HT-29 (cell line): ENCODE measurements around the gene PLEKHD1. TPM values are rescaled to one million over a fixed set of nuclear protein-coding genes. Genes with fewer than 3 reads are reported as not detected.

Source experiments
- DNase-seq: peaks from one replicate; pipeline ENCODE4 v3.0.0-alpha.2; 2015; ENCODE audit warnings: low spot score
- total RNA-seq: library from RNA; depleted of rRNA; stranded (reverse); fragments of >200 nt; shearing (Covaris generic); gene quantifications from 2 replicates; pipeline ENCODE4 v1.2.3, GENCODE V29; 2014

Gene PLEKHD1
- total RNA-seq, 1 experiment from 2014 or later, result not detected

- no peak for DNase-seq
Observed at GRCh38 chr14:69518289-69519101, 34.0 kb downstream of the PLEKHD1 start.

- no peak for DNase-seq
Observed at GRCh38 chr14:69519204-69520100, 34.9 kb downstream of the PLEKHD1 start.

GRCh38 chr14:69522026-69522425 lies 37.5 kb downstream of the PLEKHD1 start:
- no peak for DNase-seq

GRCh38 chr14:69525896-69526295 lies 41.4 kb downstream of the PLEKHD1 start:
- DNase-seq, result no peak

- DNase-seq, result no peak
Observed at GRCh38 chr14:69527635-69528034, 43.1 kb downstream of the PLEKHD1 start.

GRCh38 chr14:69528143-69528542 lies 43.6 kb downstream of the PLEKHD1 start:
- no peak for DNase-seq

GRCh38 chr14:69528930-69529329 lies 44.4 kb downstream of the PLEKHD1 start:
- DNase-seq, result no peak

GRCh38 chr14:69529563-69529962 lies 45.0 kb downstream of the PLEKHD1 start:
- DNase-seq, result no peak

GRCh38 chr14:69530095-69530494 lies 45.6 kb downstream of the PLEKHD1 start:
- DNase-seq, result no peak

- DNase-seq, result no peak
Observed at GRCh38 chr14:69531135-69531534, 46.6 kb downstream of the PLEKHD1 start.

GRCh38 chr14:69532561-69533340 lies 48.2 kb downstream of the PLEKHD1 start:
- no peak for DNase-seq

- DNase-seq, result peak; percentile 29
Observed at GRCh38 chr14:69535230-69535848, 50.8 kb downstream of the PLEKHD1 start.

GRCh38 chr14:69536971-69537370 lies 52.4 kb downstream of the PLEKHD1 start:
- no peak for DNase-seq

- no peak for DNase-seq
Observed at GRCh38 chr14:69537900-69538299, 53.4 kb downstream of the PLEKHD1 start.

- no peak for DNase-seq
Observed at GRCh38 chr14:69538766-69539165, 54.2 kb downstream of the PLEKHD1 start.

GRCh38 chr14:69539631-69540410 lies 55.3 kb downstream of the PLEKHD1 start:
- no peak for DNase-seq

GRCh38 chr14:69540654-69541335 lies 56.3 kb downstream of the PLEKHD1 start:
- DNase-seq, result no peak

- DNase-seq, result no peak
Observed at GRCh38 chr14:69542311-69542710, 57.8 kb downstream of the PLEKHD1 start.

GRCh38 chr14:69543341-69544115 lies 59.0 kb downstream of the PLEKHD1 start:
- DNase-seq, result peak; percentile 19
